Heart left ventricle (tissue), 16 donors: ENCODE data around the gene SRP68. TPM values are rescaled to one million over a fixed set of nuclear protein-coding genes. Genes with fewer than 3 reads are reported as not detected.

Experiments used
- ATAC-seq, 4 donors: fragments of 200-7000 bp; cut with Tn5 transposase; one replicate each; pipeline ENCODE4 v1.9.1; 2020 to 2022; ENCODE audit warnings: moderate library complexity in 4 of 4, mild to moderate bottlenecking in 3 of 4, moderate number of reproducible peaks in 1 of 4
- DNase-seq, 5 donors: peaks; one replicate each; pipeline ENCODE4 v3.0.0-alpha.2; 2020
- H3K27ac ChIP-seq, 12 donors: fragments of 200-600 bp; sonication (generic) in 4 of 12; one replicate each; pipeline versions ENCODE4 v1.5.0 to v1.8.0; 2016 to 2022; ENCODE audit warnings: mild to moderate bottlenecking in 2 of 12
- H3K27me3 ChIP-seq, 9 donors: fragments of 200-600 bp; sonication (generic) in 2 of 9; one replicate each; pipeline versions ENCODE4 v1.5.1 to v1.8.0; 2016 to 2022; ENCODE audit warnings: mild to moderate bottlenecking in 3 of 9
- H3K36me3 ChIP-seq, 9 donors: fragments of 200-600 bp; sonication (generic) in 2 of 9; one replicate each; pipeline versions ENCODE4 v1.5.0 to v1.8.0; 2018 to 2022; ENCODE audit warnings: mild to moderate bottlenecking in 2 of 9
- H3K4me1 ChIP-seq, 12 donors: fragments of 200-600 bp; sonication (generic) in 4 of 12; one replicate each; pipeline versions ENCODE4 v1.5.0 to v1.8.0; 2016 to 2022; ENCODE audit warnings: mild to moderate bottlenecking in 3 of 12
- H3K4me3 ChIP-seq, 12 donors: fragments of 200-600 bp; sonication (generic) in 4 of 12; one replicate each; pipeline versions ENCODE4 v1.5.0 to v1.8.0; 2017 to 2022; ENCODE audit warnings: mild to moderate bottlenecking in 9 of 12, moderate library complexity in 4 of 12
- H3K9me3 ChIP-seq, 12 donors: fragments of 200-600 bp; sonication (generic) in 4 of 12; one replicate each; pipeline versions ENCODE4 v1.5.0 to v1.8.0; 2016 to 2022; ENCODE audit warnings: mild to moderate bottlenecking in 1 of 12
- POLR2A ChIP-seq, 2 donors: fragments of 450-650 bp; IDR thresholded peaks; one replicate each; pipeline ENCODE4 v1.6.1; 2017; ENCODE audit warnings: antibody characterized with exemption in 2 of 2, mild to moderate bottlenecking in 2 of 2, moderate library complexity in 2 of 2
- WGBS, 4 donors: extraction: QIAGEN DNeasy Blood & Tissue Kit in 2 of 4; methylation state at CpG; one replicate each; pipeline versions ENCODE4 v1.1.5 to v1.1.7; 2013 to 2018; 5-methylcytosine and 5-hydroxymethylcytosine counted together
- intact Hi-C, 10 donors: fragments of 100-400 bp; cut with DNase I; formaldehyde crosslinking; loops; one replicate each; pipeline versions ENCODE4 v1.11.1 to v1.14.2; 2022
- polyA plus RNA-seq, 2 donors: library from polyadenylated mRNA; stranded (reverse); fragments of 200-250 nt; gene quantifications; one replicate each; pipeline ENCODE4 v1.2.3, GENCODE V29; 2013
- total RNA-seq, 9 donors: library from RNA; depleted of rRNA in 2 of 9; stranded (reverse); fragments of >200 nt in 2 of 9; fragmentation: NEBNext Ultra II Directional in 3 of 9; extraction: Animal tissue kit (Norgen Biotek cat#: 25700) in 3 of 9; gene quantifications; one replicate each; pipeline versions ENCODE4 v1.1.0 to v1.2.4, GENCODE V29; 2016 to 2023
- TF ChIP-seq, protein P1 (sequence below), 12 donors: fragments of 200-600 bp; sonication (generic) in 4 of 12; IDR thresholded peaks; one replicate each; pipeline versions ENCODE4 v1.5.0 to v1.8.0; 2018 to 2022; ENCODE audit warnings: antibody characterized with exemption in 12 of 12, mild to moderate bottlenecking in 5 of 12
- donor health status: ischemic (EF 13 %, LVEDD 7.1; RV severe dilation, severe dysfunction).
- donor health status: healthy with polysubstance abuse.
- donor health status: DM: no; HTN: yes; CAD: no.
- donor health status: DM: no; HTN: no; CAD: no.
- donor health status: ischemic (EF 25% LVEDD 6.9; RV normal size, moderate dysfunction).
- donor health status: ischemic (EF 25% LVEDD 5.7; RV mildly dilated, moderate dysfunction).
- donor health status: healthy.
- donor health status: DM: yes; HTN: yes; CAD: no.
- donor health status: ischemic (EF 35%, LVEDD 5.7; RV mildly dilated, moderate dysfunction).
- donor health status: nonischemic (EF 11% LVEDD 7.7; RV severe dilation, severe dysfunction).
- donor health status: DM: yes; HTN: yes; CAD: no.
- donor health status: PGD.
- donor health status: ischemic (EF 29% LVEDD 5.4; RV normal size, mild dysfunction).
- donor health status: nonischemic (EF 23%, LVEDD 6.1; RV moderate dilation, normal function).

Gene SRP68
- total and polyA plus RNA-seq, 11 donors: 26.8 to 80.0 (median 59.4) TPM

DNA sequence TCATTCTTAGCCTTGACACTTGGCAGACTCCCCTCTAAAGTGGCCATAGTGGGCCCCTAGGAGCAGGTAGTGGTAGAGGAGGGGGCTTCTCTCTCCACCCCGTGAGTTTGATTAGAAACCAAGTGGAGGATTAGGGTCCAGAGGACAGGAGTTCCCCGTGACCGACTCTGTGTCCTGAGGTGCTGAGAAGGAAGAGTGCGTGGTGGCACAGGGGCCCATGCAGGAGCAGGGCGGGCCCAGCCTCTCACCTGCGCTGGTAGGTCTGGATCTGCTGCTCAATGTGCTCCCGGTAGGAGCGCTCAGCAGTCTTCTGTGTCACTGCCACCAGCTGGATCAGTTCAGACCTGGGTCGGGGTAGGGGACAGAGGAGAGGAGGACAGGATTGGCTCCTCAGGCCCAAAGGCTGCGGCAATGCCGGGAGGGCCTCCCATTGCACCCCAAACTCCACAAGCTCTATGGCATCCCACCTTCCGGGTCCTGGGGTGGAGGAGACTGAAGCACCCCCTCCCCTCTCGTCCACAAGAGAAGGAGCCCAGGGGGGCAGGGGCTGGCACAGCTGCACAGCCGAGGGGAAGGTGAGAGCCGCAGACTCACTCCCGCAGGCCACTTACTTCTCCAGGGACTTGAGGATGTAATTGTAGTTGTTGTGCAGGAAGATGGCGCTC, 12.9 kb upstream of the SRP68 start:
- whole genome bisulfite sequencing, 4 donors: 80 to 85% (median 81%) methylated on average over 13 to 17 of the region's 17 CpGs
- H3K36me3 ChIP-seq: peaks cover 0 to 79% (median 73%) of the 10 kb centered on the region in 9 donors
- no peak overlapping the region for H3K27ac ChIP-seq
- no peak for TF ChIP-seq POLR2A (IDR thresholded peaks at IDR 0.05)
- TF ChIP-seq, protein P1, sequence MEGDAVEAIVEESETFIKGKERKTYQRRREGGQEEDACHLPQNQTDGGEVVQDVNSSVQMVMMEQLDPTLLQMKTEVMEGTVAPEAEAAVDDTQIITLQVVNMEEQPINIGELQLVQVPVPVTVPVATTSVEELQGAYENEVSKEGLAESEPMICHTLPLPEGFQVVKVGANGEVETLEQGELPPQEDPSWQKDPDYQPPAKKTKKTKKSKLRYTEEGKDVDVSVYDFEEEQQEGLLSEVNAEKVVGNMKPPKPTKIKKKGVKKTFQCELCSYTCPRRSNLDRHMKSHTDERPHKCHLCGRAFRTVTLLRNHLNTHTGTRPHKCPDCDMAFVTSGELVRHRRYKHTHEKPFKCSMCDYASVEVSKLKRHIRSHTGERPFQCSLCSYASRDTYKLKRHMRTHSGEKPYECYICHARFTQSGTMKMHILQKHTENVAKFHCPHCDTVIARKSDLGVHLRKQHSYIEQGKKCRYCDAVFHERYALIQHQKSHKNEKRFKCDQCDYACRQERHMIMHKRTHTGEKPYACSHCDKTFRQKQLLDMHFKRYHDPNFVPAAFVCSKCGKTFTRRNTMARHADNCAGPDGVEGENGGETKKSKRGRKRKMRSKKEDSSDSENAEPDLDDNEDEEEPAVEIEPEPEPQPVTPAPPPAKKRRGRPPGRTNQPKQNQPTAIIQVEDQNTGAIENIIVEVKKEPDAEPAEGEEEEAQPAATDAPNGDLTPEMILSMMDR (IDR thresholded peaks at IDR 0.05): no peak
- intact Hi-C loops: no loop called here
- no peak for ATAC-seq
- peaks cover 0 to under 1% (median 0%) of the 10 kb centered on the region in 9 donors for H3K27me3 ChIP-seq
- H3K4me1 ChIP-seq: peaks cover 0 to 12% (median under 1%) of the 10 kb centered on the region in 12 donors
- no peak overlapping the region for H3K4me3 ChIP-seq
- no peak for DNase-seq
- H3K9me3 ChIP-seq: no peaks in the 10 kb centered on the region

DNA sequence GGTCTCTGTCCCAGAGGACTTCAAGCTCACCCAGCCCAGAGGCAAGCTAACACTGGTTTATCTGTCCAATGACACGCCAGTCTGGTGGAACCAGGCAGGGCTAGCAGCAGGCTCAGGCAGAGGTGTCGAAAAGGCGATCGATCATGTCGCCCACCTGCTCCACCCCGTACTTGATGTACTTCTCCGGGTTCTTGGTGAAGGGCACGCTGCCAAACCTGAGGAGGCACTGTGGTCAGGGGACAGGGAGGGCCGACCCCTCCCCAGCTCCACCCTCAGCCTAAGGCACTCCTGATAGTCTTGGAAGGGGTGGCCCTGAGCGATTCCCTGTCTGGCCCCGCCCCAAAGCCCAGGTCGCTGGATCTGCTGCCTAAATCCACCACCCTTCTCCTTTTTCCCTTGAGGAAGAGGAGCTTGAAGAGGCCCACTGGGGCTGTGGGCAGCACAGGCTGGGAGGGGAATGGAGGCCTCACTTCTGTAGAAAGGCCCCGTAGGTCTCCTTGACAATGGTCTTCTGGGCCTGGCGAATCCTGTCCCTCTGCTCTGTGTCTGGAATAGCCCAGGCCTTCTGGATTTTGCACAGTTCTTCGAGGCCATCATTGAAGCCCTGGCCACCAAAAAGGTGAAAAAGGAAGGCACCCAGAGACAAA, 11.3 kb upstream of the SRP68 start:
- peaks cover 0 to 16% (median 2%) of the 10 kb centered on the region in 9 donors for H3K27me3 ChIP-seq
- DNase-seq (peak in 1 of 5 donors; percentile 56), ATAC-seq (no peak)
- H3K4me1 ChIP-seq: peaks cover 0 to 15% (median 7%) of the 10 kb centered on the region in 12 donors
- peaks cover 0 to 64% (median 58%) of the 10 kb centered on the region in 9 donors for H3K36me3 ChIP-seq
- intact Hi-C loops: no loop called here
- H3K27ac ChIP-seq: no peak overlapping the region
- WGBS, 4 donors: 84 to 92% (median 86%) methylated on average over 11 to 15 of the region's 15 CpGs
- TF ChIP-seq, protein P1 (IDR thresholded peaks at IDR 0.05): no peak
- no peak for TF ChIP-seq POLR2A (IDR thresholded peaks at IDR 0.05)
- no peaks in the 10 kb centered on the region for H3K9me3 ChIP-seq
- H3K4me3 ChIP-seq: no peak overlapping the region

DNA sequence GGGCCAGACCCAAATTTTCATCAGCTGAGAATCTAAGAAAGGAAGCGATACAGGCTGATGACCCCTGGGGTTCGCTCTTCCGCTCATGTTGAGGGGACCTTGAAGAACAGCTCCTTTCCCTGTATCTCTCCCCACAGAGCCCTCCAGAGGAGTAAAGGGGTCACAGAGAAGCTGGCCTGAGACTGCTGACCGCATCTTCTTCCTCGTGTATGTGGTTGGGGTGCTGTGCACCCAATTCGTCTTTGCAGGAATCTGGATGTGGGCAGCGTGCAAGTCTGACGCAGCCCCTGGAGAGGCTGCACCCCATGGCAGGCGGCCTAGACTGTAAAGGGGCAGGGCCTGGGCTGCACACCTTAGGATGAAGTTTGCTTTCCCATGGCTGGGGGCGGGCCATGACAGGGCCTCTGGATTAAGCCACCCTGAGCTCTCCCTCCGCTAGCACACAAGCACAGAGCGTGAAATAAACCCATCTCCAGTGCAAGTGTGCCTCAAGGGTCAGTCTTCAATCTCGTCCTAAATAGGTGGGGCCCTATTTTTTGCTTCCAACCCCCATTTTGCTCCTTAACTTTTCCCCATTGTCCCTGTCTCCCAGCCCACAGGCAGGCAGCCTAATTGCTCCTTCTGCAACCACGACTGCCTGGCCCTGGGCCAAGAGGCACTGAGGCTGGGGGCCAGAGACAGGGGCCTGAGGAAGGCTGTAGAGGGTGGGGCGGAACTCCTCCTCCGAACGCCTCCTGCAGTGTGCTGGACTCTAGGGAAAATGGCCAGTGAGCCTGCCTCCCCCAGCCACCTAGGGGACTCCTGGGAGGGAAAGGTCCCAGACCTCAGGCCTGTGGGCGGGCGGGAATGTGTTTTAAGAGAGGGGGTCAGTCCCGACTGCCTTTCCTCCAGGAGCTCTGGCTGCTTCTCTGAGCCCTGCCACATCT, 10.3 kb upstream of the SRP68 start:
- Histone ChIP-seq H3K4me3 (no peak overlapping the region), H3K4me1 (peaks cover 0 to 15% (median 7%) of the 10 kb centered on the region in 12 donors), H3K27me3 (peaks cover 2 to 27% (median 12%) of the 10 kb centered on the region in 9 donors), H3K36me3 (peaks cover 0 to 53% (median 47%) of the 10 kb centered on the region in 9 donors), H3K9me3 (no peaks in the 10 kb centered on the region), H3K27ac (no peak overlapping the region)
- no peak for TF ChIP-seq POLR2A (IDR thresholded peaks at IDR 0.05)
- TF ChIP-seq, protein P1 (IDR thresholded peaks at IDR 0.05): no peak
- DNase-seq: peak in 1 of 5 donors; percentile 70
- WGBS, 4 donors: 78 to 83% (median 83%) methylated on average over 20 of the region's 20 CpGs
- no peak for ATAC-seq
- intact Hi-C loops: no loop called here
